Testis (tissue), 2 donors: ENCODE measurements around the gene SECTM1.

Experiments used
- CTCF ChIP-seq, 3 experiments: fragments of 450-650 bp in 2 of 3; fragments of 200-600 bp in 1 of 3; sonication (generic) in 1 of 3; IDR thresholded peaks; one replicate each; pipeline ENCODE4 v1.5.1; 2016 to 2019; ENCODE audit warnings: antibody characterized with exemption in 3 of 3, mild to moderate bottlenecking in 2 of 3, moderate library complexity in 1 of 3
- POLR2A ChIP-seq: fragments of 450-650 bp; IDR thresholded peaks from one replicate; pipeline ENCODE4 v1.6.1; 2017; ENCODE audit warnings: antibody characterized with exemption, mild to moderate bottlenecking, moderate library complexity

GRCh38 chr17:82304826-82305726 is 28.5 kb downstream of the SECTM1 start:
- TF ChIP-seq CTCF (IDR thresholded peaks at IDR 0.05) (no peak), POLR2A (no peak)
